Stimulated activated CD8-positive, alpha-beta memory T cell treated with anti-CD3 and anti-CD28 coated beads, Interleukin-15, amount 100 ng/mL, for 24 hours (primary cell): ENCODE measurements around the gene MAP4K4.

Source experiments
- DNase-seq: peaks from one replicate; pipeline ENCODE4 v3.0.0-alpha.2; 2020; ENCODE audit warnings: low read depth

MAP4K4 gene

DNA sequence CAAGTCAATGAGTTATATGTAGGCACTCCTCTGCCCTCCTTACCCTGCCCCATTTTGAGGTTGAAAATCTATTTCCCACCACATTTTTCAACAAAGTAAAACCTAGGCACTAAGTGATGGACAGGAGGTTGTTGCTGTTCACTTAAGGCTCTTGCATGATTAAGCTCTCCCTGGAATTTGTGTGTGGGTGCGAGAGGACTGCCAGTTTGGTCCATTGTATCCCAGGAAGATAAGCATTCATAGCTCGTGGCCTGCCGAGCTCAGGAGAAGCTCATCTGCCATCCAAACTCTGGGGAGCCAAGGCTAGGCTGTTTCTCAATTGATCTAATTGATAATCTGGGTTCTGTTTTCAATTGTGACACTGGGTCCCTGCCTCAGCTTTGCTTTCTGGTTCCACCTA is 4.7 kb upstream of the MAP4K4 start:
- no peak for DNase-seq

DNA sequence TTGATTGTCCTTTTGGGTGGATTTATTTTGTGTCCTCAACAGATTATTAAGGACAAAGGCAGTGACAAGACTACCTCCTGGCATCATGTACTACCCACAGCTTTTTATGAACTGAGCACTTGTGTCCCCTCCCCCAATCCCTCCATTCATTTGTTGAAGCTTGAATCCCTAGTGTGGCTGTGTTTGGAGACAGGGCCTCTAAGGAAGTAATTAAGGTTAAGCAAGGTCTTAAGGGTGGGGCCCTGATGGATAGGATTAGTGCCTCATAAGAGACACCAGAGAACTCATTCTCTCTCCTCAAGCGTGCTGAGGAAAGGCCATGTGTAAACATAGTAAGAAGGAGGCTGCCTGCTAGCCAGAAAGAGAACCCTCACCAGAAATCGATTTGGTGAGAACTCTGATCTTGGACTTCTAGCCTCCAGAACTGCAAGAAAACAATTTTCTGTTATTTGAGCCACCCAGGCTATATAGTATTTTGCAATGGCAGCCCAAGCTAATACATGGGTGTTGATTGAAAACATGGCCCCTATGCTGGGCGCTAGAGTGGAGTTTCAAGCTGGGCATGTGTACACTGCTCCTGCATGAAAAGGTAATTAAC is 3.4 kb upstream of the MAP4K4 start:
- DNase-seq: no peak

DNA sequence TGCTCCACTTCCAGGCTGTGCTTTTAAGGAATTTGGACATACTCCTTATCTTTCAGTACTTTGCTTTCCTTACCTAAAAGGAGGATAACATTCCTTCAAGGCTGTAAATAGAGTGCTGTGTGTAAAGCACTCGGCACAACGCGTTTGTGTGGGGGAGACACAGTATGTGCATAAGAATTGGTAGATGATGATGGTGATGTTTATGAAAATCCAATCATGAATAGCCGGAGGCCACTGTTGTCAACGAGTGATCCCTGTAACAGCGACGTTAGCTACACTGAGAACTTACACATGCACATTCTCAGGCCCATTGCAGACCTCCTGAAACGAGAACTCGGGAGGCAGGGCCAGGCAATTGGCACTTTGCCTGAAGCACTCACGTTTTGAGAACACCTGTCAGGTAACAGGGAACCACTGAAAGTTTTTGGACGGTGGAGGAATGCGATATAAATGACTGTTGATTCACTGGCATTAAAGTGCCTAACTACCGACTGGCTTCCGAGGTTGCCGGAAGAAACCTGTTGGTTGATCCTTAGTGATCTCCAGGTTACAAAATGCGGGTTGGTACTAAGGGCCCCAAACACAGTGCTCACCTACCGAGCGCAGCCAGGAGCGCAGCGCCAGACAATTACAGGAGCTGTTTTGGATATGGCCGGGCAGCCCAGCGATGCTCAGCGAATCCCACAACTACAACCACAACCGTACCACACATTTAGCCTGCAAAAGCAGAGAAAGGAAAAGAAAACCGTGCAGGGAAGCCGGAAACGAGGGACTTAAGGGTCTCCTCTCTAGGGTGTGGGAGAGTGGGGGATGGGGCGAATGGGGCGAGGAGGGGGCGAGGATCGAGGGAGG is 1.0 kb upstream of the MAP4K4 start:
- no peak for DNase-seq

DNA sequence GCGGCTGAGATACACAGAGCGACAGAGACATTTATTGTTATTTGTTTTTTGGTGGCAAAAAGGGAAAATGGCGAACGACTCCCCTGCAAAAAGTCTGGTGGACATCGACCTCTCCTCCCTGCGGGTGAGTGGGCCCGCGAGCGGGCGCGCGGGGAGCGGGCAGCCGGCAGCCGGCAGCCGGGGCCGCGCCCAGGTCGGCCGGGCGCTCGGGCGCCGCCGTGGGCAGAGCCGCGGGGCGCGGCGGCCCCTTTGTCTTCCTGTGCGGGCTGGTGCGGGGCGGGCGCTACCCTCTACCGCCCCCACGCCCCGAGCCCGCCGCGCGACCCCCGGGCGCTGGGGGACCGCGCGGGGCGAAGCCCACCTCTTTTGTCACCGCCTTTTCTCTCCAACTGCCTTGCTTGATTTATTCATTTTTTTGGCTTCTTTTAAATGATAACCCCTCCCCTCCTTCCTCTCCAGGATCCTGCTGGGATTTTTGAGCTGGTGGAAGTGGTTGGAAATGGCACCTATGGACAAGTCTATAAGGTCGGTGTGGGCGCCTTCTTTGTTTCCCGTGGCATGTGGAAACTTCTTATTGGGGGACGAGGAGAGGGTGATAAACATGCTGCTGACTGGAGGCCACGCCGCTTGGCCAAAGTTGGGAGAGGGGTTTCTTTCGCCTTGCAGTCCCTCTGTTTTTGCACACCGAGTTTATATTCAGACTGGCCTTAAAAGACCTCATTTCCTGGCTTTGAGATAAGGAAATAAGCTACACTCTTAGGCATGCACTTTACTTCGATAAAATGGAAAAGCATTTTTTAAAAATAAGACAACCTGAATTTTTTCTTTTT is 722 bp downstream of the MAP4K4 start:
- no peak for DNase-seq

DNA sequence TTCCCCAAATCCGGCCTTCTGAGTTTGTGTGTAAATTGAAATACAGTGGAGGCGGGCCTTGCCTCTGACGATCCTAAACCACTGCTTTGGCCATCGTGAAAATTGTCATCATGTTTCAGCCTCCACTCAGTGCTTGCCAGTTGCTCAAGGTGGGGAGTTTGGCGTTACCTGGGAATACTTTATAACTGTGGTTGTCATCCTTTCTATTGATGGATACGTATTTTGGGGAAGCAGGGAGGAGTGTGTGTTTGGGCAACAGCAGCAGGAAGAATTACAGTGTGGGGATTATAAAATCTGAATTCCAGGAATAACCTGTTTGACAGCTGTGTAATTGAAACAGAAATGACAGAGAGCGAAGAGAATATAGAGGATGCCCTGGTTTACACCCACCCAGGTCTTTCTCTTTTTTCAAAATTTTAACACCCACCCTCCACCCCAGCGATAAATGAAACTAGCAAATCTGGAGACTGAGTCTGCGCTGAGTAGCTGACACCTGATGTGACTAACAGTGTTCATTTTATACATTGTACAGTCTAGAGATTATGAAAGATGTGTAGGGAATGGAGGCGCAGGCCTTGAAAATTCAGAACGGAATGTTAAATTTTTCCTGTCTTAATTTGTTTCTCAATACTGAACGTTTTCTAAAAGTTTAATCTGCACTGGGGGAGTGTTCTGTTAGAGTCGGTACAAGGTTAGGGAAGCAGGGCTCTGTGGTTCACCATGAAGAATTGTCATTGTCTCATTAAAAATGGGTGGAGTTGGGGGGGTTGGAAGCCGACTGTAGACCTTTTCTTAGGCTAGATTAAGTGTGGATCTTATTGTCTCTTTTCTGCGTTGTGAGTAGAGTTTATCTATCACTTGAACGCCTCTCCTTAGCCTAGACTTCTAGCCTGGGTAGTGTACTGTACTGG is 1.6 kb downstream of the MAP4K4 start:
- DNase-seq: no peak

DNA sequence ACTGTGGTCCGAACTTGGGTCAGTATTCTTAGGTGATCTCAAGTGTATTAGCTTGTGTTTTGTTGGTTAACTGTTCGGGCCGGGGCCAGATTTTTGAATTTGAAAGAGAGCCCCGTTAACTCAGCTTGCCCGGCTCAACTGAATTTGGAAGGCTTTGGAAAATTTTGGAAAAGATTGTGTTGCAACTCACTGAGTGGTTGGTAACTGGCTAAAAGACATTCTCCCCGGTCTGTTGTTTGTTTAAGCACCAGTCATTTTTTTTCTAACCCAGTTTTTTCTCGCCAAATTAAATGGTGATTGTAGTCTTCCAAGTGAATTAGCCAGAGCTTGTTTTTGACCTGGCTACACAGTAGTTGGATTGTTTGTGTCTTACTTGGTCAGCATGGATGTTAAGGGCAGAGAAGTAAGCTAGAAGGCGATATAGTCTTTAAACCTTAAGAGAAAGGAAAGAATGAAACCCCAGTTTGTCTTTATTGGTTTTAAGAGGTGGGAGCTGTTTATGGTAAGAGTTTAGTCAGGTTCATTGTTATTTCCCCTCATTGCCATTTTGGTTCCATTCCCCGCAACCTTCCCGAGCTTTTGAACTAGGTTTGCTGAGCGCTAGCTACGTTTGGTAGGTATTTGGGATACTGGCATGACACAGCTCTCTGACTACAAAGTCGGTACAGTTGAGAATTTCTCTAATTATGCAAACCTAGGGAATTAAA is 2.4 kb downstream of the MAP4K4 start:
- no peak for DNase-seq

DNA sequence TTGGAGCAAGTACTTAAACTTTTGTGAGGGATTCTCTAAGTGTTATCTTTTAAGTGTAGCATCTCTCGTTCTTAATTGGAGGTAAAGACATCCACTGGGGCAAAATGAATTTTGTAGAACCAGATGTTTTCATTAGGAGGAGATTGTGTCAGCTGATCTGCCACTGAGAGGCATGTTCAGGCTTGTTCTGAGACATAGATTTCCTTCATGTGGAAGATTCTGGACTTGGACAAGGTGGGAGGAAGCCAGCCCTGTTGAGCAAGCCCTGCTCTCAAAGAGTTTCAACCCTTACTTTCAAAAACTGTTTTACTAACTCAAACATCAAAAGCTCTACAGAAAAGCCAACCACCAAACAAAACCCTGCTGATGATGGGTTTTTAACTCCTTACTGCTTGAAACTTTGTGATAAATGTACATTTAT is 6.5 kb downstream of the MAP4K4 start:
- no peak for DNase-seq

DNA sequence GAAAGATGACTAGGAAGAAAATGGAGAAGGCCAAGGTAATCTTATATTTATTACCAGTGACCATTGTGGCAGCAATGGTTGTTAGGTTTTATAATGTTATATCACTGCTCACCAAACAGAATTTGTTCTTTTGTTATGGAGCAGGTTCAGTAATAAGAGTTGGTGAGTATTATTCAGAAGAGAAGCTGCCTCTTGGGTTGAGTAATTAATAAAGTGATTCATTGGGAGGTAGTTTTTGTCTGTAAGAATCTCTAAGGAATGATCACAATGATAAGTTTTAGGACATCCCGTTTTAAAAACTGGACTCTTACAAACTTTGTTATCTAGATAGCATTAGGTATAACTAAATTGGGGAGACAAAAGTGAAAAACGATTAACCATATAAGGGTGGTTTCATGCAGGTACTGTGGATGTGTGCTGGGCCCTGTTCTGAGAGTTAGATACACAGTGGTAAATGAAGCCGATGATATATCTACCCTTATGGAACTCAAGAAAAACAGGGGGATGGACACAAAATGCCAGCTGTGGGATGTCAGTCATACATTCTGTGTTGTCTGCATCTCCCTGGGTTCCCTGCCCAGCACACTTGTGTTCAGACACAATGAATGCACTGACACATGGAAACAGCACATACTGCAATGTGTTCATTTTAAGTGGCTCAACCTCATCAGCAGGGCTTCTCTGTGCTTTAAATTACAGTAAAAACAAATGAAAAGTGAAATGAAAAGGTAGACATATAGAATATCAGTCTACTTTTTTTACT is 7.5 kb downstream of the MAP4K4 start:
- no peak for DNase-seq

DNA sequence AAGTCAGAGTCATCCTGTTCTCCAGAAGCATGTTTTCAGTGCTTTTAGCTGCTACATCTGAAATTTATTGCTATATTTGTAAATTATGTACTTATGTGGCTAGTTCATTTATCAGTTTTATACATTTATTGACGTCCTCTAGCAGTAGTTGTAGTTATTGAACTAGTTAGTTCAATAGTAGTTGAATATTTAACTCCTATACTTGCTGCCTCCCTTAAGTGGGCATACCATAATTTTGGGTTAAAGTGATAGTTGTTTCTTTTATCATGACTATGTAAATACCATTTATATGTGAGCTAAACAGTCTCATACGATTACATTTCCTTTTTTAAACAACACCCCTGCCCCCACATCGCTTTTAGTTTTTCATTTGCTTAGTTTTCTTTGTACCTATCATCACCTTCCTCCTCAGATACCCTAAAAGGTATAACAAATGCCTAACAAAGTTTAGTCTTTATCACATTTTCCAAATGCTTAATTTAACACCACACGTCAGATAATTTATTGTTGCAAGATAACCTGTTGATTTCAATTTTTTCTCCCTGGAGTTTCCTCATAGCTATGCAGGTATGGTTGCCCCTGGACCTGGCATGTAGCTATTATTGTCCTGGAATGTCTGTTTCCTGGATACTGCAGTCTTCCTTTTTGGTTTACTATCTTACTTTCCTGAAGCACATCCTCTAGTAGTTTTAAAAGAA is 8.8 kb downstream of the MAP4K4 start:
- DNase-seq: no peak

DNA sequence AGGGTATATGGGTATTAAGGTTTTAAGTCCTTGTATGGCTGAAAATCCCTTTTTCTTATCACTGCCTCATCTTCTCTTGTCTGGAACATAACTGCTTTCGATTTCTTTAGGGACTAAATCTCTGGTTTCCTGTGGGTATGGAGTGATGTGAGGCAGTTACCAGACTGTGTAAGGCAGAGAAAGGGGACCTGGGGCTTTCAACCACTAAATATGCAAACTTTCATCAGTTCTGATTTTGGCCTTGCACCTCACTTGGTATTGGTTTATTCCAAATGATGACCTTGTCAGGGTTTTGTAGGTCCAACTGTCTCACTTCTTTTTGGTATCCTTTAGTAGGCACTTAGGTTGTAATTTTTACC is 9.3 kb downstream of the MAP4K4 start:
- DNase-seq: no peak

DNA sequence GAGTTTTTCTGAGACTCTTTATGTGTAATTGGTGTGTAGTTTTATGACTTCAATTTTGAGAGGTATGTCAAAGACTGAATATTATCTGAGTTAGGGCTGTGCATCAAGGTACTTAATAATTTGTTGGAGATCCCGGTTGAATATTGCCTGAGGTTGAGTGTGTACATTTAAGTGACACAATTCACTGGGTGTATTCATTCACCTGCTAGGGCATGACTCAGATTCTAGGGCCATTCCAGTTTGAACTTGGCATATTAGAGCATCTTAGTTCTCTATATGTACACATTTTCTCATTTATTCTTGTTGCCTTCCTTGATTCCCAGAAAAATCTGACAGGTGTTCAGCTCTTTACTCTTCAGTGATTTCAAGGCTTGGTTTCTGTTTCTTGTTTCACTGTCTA is 12.5 kb downstream of the MAP4K4 start:
- DNase-seq: no peak

DNA sequence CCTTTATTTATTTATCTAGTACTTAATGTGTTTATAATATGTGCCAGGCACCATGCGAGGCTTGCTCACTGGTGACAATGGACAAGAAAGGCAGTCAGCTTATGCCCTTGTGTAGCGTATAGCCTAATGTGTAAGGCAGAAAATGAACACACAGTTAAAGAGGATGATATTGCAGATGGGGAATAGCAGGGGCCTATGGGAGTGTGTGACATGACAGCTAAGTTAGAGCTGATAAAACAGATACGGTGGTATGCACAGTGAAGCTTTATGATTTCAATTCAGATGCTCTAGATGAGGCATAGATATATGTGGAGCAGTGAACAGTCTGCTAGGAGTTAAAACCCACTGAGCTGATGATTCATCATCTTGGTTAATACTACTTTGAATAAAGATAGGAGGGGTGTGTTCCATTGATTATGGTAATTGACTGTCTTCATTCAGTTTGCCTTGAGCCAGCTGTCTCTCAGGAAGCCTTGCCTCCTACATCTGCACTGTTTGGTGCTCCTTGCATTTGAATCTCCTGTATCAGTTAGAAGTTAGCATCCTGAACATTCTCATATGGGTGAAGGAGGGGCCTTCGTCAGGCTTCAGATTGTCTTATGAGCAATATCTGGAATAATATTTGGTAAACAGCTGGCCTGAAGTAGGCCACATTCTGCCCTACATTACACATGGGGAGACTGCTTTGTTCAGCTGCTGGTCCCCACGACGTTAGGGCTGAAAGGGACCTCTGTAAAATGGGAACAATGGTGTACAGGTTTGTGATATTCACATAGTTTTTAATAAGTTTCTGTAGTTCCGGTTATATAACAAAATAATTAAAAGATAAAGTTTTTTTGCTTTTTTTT is 13.2 kb downstream of the MAP4K4 start:
- no peak for DNase-seq

DNA sequence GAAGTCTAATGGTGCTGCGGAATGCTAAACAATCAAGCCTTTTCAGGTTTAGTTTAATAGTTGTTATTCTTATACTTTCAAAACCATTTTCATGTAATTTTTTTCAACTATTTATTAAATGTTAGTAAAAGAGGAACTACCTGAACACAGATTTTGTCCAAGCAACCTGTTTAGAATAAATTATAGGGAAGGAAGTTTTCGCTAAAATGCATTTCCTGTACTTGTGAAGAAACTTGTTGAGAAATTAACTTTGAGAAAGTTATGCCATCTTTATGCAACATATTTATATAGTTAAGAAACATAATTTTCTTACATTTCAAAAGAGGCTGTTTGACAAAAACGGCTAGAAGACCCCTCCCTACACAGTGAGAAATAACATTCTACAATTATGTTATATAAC is 16.6 kb downstream of the MAP4K4 start:
- DNase-seq: no peak

DNA sequence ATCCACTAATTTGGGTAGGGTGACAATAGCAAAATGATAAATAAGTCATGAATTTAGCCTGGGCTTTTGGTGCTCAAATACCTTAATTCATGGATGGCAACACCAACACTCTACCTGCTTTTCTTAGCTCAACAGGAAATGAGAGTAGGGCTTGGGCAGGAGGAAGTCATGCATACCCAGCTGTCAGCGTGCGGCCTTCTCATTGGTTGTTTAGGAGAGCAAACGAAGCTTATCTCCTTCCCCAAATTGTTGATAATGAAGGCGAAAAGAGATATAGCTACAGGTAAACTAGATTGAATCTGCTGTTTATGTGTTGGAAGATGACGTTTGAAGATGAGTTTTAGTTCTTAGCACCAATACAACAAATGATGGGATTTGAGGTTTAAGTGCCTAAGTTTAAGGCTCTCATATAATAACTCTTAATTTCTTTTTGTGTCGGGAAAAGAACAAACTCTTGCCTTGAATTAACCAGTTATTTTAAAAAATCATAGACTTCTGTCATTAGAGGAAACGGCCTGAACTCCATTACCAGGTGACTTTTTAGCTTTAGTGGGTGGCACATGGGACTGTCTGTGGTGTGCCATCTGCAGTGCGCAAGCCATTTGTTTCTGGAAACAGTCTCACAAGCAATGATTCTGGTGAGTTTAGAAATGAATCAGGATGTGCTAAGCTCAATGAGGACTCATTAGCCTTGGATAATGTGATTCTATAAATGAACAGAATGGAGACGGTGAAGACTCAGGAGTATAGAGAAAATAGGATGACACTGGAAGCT is 19.8 kb downstream of the MAP4K4 start:
- DNase-seq: no peak

DNA sequence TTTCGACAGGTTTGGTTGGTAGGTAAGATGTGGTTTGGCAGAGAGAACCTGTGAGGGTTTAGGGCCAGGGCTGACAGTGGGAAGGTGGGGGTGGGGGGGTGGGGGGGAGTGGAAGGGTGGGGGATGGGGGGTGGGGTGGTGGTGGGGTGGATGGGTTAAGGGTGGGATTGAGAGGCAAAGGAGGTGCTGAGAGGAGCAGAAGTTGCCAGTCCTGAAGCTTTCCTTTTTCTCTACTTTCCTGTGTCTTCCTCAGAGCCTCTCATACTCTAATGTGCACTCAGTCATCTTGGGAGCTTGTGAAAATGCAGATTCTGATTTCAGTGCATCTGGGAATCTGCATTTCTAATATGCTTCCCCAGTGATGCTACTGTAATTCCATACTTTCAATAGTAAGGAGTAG is 21.0 kb downstream of the MAP4K4 start:
- no peak for DNase-seq

DNA sequence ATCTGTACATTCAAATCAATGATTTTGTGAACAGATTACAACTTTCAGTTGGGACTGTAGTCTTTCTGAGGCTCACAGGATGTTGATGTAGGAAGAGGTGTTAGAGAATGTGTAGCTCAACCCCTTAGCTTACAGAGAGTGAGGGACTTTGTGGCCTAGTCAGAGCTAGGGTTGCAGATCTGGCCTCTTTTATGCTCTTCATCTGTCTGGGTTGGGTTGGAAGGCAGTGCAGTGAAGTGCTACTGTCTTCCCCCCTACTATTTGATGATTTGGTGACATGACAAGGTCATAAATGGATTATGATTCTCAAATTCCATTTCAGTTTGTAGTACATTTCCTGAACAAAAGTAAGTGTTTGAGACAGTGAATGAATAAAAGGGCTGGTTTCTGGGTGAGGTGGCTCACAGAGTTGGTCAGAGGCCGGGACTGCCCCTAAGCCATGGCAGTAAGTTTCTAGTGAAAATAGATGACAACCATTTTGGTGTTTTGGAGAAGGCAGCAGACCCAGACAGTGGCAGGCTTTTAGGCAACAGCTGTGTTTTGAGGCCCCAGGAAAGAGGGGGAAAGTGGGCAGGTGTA is 21.6 kb downstream of the MAP4K4 start:
- no peak for DNase-seq

DNA sequence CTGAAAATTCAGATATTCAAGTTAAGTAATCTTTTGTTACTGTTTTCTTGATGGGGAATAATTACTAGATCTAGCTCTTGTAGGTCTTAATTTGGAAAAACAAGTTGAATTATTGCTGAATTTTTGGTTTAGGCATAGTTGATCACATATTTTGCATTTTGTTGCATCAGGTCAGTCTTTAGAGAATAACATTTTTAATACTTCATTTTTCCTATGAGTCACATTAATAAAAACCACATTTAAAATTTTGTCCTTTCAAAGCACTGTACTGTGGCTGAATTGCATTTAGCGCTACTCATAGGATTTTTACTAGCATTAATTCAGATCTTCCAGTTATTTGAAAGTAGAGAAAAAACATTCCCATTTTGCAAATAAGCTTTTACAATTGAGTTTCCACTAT is 23.2 kb downstream of the MAP4K4 start:
- DNase-seq: no peak

DNA sequence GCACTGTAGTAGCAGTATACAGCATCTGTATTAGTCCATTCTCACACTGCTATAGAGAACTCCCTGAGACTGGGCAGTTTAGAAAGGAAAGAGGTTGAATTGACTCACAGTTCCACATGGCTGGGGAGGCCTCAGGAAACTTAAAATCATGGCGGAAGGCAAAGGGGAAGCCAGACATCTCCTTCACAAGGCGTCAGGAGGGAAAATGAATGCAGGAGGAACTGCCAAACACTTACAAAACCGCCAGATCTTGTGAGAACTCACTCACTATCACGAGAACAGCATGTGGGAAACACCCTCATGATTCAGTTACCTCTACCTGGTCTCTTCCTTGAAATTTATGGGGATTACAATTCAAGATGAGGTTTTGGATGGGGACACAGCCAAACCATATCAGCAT is 25.4 kb downstream of the MAP4K4 start:
- DNase-seq: no peak
